ENCODE measurements around the gene CYP2C8.

The CYP2C8 gene

GRCh38 chr10:95031656-95032055, 37.6 kb downstream of the CYP2C8 start:
- no peak for DNase-seq (ENCODE audit: low read depth in 2 of 2)
- H3K4me3 ChIP-seq (replicated peaks in 1 of 2; ENCODE audit: low read depth in 2 of 2, low read length in 2 of 2), result no peak overlapping the region
- TF ChIP-seq CTCF (IDR thresholded peaks at IDR 0.05; ENCODE audit: low read depth, low read length), result no peak

- H3K4me3 ChIP-seq (replicated peaks in 1 of 2; ENCODE audit: low read depth in 2 of 2, low read length in 2 of 2), result no peak overlapping the region
- no peak for DNase-seq (ENCODE audit: low read depth in 2 of 2)
- no peak for TF ChIP-seq CTCF (IDR thresholded peaks at IDR 0.05; ENCODE audit: low read depth, low read length)
Measured at GRCh38 chr10:95026461-95026860, 42.8 kb downstream of the CYP2C8 start.

GRCh38 chr10:94997741-94998174, 71.5 kb downstream of the CYP2C8 start:
- no peak for DNase-seq (ENCODE audit: low read depth in 2 of 2)
- no peak for TF ChIP-seq CTCF (IDR thresholded peaks at IDR 0.05; ENCODE audit: low read depth, low read length)
- no peak overlapping the region for H3K4me3 ChIP-seq (replicated peaks in 1 of 2; ENCODE audit: low read depth in 2 of 2, low read length in 2 of 2)

GRCh38 chr10:94992811-94993210, 76.5 kb downstream of the CYP2C8 start:
- DNase-seq (ENCODE audit: low read depth in 2 of 2), result no peak
- no peak overlapping the region for H3K4me3 ChIP-seq (replicated peaks in 1 of 2; ENCODE audit: low read depth in 2 of 2, low read length in 2 of 2)
- no peak for TF ChIP-seq CTCF (IDR thresholded peaks at IDR 0.05; ENCODE audit: low read depth, low read length)

- no peak for TF ChIP-seq CTCF (IDR thresholded peaks at IDR 0.05; ENCODE audit: low read depth, low read length)
- no peak overlapping the region for H3K4me3 ChIP-seq (replicated peaks in 1 of 2; ENCODE audit: low read depth in 2 of 2, low read length in 2 of 2)
- no peak for DNase-seq (ENCODE audit: low read depth in 2 of 2)
Measured at GRCh38 chr10:94991243-94991888, 77.9 kb downstream of the CYP2C8 start.

- no peak for TF ChIP-seq CTCF (IDR thresholded peaks at IDR 0.05; ENCODE audit: low read depth, low read length)
- H3K4me3 ChIP-seq (replicated peaks in 1 of 2; ENCODE audit: low read depth in 2 of 2, low read length in 2 of 2), result no peak overlapping the region
- DNase-seq (ENCODE audit: low read depth in 2 of 2), result no peak
Measured at GRCh38 chr10:94989192-94989591, 80.1 kb downstream of the CYP2C8 start.
